ENCODE results near the gene TMC6. TPM values are rescaled to one million over a fixed set of nuclear protein-coding genes. Genes with fewer than 3 reads are reported as not detected.

TMC6 gene
- total and polyA plus RNA-seq, 8 donors = 15.6 to 61.2 (median 25.5) TPM

DNA sequence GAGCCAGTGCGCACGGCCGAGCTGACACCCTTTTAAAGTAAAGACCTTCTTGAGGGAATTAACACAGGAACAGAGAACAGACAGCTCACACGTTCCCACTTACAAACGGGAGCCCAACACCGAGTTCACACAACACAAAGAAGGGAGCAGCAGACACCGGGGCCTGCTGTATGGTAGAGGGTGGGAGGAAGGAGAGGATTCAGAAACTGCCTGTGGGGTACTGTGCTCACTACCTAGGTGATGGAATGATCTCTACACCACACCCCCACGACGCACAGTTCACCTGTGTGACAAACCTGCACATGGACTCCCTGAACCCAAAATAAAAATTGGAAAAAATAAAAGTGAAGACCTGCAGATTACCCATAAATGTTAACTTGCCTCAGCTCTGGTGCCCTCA is 32.5 kb downstream of the TMC6 start:
- H3K36me3 ChIP-seq = peaks cover 6 to 63% (median 17%) of the 10 kb centered on the region in 3 donors
- 89 to 95% methylated on average over 9 of the region's 9 CpGs for WGBS, 2 donors

DNA sequence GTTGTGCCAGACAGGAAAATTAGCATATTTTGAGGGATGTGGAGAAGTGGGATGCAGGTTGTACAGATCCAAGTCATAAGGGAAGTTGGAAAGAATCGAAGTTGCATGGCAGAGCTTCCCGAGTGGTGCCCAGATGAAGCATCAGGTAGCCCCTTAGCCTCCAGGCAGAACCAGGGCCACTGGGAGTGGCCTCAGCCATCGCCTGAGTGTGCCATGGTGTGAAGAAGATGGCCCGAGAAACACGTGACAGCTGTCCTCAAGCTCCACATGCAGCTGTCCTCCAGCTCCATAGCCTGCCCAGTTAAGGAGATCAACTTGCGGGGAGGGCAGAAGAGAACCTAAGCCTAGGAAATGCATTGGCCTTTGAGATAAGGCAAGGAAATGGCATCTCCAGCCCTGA is 33.5 kb downstream of the TMC6 start:
- H3K4me3 ChIP-seq = no peak overlapping the region
- no peak for FAIRE-seq
- no peaks in the 10 kb centered on the region for H3K9me3 ChIP-seq
- no peak for DNase-seq
- 91 to 94% methylated on average over 6 of the region's 6 CpGs for WGBS, 2 donors
- no peaks in the 10 kb centered on the region for H3K4me1 ChIP-seq
- H3K27ac ChIP-seq = no peak overlapping the region
- no peaks in the 10 kb centered on the region for H3K27me3 ChIP-seq
- ATAC-seq = no peak
- intact Hi-C loops (cut with DNase I) = no loop called here
- TF ChIP-seq, protein P1, sequence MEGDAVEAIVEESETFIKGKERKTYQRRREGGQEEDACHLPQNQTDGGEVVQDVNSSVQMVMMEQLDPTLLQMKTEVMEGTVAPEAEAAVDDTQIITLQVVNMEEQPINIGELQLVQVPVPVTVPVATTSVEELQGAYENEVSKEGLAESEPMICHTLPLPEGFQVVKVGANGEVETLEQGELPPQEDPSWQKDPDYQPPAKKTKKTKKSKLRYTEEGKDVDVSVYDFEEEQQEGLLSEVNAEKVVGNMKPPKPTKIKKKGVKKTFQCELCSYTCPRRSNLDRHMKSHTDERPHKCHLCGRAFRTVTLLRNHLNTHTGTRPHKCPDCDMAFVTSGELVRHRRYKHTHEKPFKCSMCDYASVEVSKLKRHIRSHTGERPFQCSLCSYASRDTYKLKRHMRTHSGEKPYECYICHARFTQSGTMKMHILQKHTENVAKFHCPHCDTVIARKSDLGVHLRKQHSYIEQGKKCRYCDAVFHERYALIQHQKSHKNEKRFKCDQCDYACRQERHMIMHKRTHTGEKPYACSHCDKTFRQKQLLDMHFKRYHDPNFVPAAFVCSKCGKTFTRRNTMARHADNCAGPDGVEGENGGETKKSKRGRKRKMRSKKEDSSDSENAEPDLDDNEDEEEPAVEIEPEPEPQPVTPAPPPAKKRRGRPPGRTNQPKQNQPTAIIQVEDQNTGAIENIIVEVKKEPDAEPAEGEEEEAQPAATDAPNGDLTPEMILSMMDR (IDR thresholded peaks at IDR 0.05) = no peak
- peaks cover 6 to 63% (median 17%) of the 10 kb centered on the region in 3 donors for H3K36me3 ChIP-seq

More for the DNA sequence above, 32.5 kb downstream of the TMC6 start:
- Histone ChIP-seq H3K4me3 (no peak overlapping the region), H3K27me3 (no peaks in the 10 kb centered on the region), H3K27ac (no peak overlapping the region), H3K9me3 (no peaks in the 10 kb centered on the region), H3K4me1 (no peaks in the 10 kb centered on the region)
- TF ChIP-seq, protein P1 (IDR thresholded peaks at IDR 0.05) = no peak
- no peak for DNase-seq
- ATAC-seq = no peak
- intact Hi-C loops (cut with DNase I) = no loop called here
- FAIRE-seq = no peak

DNA sequence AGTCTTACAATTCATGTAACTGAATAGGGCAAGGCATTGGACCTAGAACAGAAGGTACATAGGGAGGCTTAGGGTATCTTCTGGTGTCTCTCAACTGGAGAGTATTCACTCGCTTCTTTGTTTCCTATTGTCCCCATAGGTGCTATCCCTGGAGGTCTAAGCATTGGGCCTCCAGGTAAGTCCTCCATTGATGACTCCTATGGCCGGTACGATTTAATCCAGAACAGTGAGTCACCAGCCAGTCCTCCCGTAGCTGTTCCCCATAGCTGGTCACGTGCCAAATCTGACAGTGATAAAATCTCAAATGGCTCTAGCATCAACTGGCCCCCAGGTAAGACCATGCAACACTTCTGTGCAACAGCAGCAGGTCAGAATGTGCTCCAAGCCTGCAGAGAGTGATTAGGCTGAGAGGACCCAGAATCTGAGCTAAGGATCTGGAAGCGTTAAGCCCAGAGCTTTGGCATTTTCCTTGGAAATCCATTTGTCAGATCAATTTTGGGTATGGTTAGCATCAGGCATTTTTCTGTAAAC is 35.7 kb downstream of the TMC6 start:
- peaks cover 6 to 60% (median 15%) of the 10 kb centered on the region in 3 donors for H3K36me3 ChIP-seq
- no peaks in the 10 kb centered on the region for H3K4me1 ChIP-seq
- no peaks in the 10 kb centered on the region for H3K9me3 ChIP-seq
- TF ChIP-seq, protein P1 (IDR thresholded peaks at IDR 0.05) = no peak
- H3K27me3 ChIP-seq = no peaks in the 10 kb centered on the region
- no peak overlapping the region for H3K27ac ChIP-seq
- intact Hi-C loops (cut with DNase I) = no loop called here
- H3K4me3 ChIP-seq = no peak overlapping the region
- DNase-seq (no peak), FAIRE-seq (no peak), ATAC-seq (no peak)
- 87 to 91% methylated on average over 6 of the region's 6 CpGs for WGBS, 2 donors

DNA sequence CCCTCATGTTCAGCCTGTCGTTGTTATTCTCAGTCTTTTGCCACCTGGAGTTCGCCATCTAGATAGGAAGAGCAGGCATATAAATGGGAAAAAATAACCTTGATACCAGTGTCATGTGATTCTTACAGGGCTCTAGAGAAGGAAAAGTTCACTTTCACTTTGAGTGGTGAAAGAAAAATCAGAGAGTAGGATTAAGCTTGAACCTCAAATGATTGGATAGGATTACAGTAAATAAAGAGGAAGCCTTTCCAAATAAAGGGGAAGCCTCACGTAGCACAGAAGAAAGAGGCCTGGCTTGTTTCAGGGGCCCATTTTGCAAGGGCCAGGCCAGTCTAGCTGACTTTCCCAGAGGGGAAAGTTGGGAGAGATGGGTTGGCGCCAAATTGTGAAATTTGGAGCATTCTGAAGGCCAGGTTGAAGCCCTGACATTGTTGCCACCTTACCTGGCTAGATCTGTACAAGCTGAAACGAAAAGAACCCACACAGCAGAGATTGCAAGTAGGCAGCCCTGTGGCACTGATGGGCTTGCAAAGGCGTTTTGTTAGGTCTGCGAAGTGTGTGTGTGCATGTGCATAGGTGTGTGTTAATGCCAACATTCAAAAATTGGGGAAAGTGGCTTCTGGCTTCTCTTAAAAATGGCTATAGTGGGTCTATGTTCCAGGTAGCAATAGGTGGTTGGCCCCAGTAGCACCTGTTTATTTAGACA is 38.8 kb downstream of the TMC6 start:
- no peak for DNase-seq
- peak in 2 of 4 donors; percentile 45 to 72 for ATAC-seq
- Histone ChIP-seq H3K27me3 (no peaks in the 10 kb centered on the region), H3K27ac (peak overlapping the region in 1 of 4 donors; percentile 7), H3K9me3 (no peaks in the 10 kb centered on the region), H3K36me3 (peaks cover 3 to 55% (median 13%) of the 10 kb centered on the region in 3 donors), H3K4me3 (no peak overlapping the region), H3K4me1 (no peaks in the 10 kb centered on the region)
- FAIRE-seq = no peak
- WGBS, 2 donors = 76 to 78% methylated on average over 7 of the region's 7 CpGs
- TF ChIP-seq, protein P1 (IDR thresholded peaks at IDR 0.05) = no peak
- intact Hi-C loops (cut with DNase I) = no loop called here

DNA sequence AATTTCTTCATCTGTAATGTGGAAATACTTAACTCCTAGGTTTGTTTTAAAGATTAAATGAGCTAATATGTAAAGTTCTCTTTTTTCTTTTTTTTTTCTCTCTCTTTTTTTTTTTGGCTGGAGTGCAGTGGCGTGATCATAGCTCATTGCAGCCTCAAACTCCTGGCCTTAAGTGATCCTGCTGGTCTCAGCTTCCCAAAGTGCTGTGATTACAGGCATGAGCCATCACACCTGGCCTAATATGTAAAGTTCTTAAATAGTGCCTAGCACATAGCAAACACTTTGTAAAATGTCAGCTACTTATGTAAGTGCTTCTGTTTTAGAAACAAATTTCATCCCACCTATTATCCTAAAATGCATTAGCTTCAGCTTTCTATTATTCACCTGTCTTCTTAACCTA is 40.0 kb downstream of the TMC6 start:
- FAIRE-seq = no peak
- H3K27me3 ChIP-seq = no peaks in the 10 kb centered on the region
- no peak for DNase-seq

More for the DNA sequence above, 40.0 kb downstream of the TMC6 start:
- 97 to 100% methylated on average over 1 of the region's 1 CpG for WGBS, 2 donors
- Histone ChIP-seq H3K4me1 (no peaks in the 10 kb centered on the region), H3K9me3 (no peaks in the 10 kb centered on the region), H3K36me3 (peaks cover 0 to 45% (median 7%) of the 10 kb centered on the region in 3 donors), H3K4me3 (no peak overlapping the region), H3K27ac (no peak overlapping the region)
- intact Hi-C loops (cut with DNase I) = no loop called here
- TF ChIP-seq, protein P1 (IDR thresholded peaks at IDR 0.05) = no peak
- no peak for ATAC-seq
